K562 (cell line): ENCODE measurements around the gene HEY2. TPM values are rescaled to one million over a fixed set of nuclear protein-coding genes. Genes with fewer than 3 reads are reported as not detected.

Source experiments
- ARID1B ChIP-seq: fragments of 450-650 bp; IDR thresholded peaks from 2 replicates; pipeline ENCODE4 v1.6.1; 2016; ENCODE audit warnings: antibody characterized with exemption, mild to moderate bottlenecking, inconsistent platforms
- BRD4 ChIP-seq: fragments of 200-600 bp; sonication (generic); IDR thresholded peaks from 2 replicates; pipeline ENCODE4 v1.6.1; 2017; ENCODE audit warnings: inconsistent platforms
- HDAC8 ChIP-seq: fragments of 450-650 bp; IDR thresholded peaks from 2 replicates; pipeline ENCODE4 v1.6.1; 2016; ENCODE audit warnings: mild to moderate bottlenecking, missing genetic modification characterization, moderate library complexity, missing compliant biosample characterization
- HMGXB4 ChIP-seq: sonication (generic); formaldehyde crosslinking; IDR thresholded peaks from 2 replicates; pipeline ENCODE4 v1.8.1; 2023; ENCODE audit warnings: mild to moderate bottlenecking, missing genetic modification reagents
- MAFK ChIP-seq: IDR thresholded peaks from 2 replicates; pipeline ENCODE4 v1.6.1; 2011; ENCODE audit warnings: low read length, improper control_type of control experiment
- NRF1 ChIP-seq, 2 experiments: fragments of 450-650 bp; IDR thresholded peaks in 1 of 2; conservative IDR thresholded peaks in 1 of 2; 2 replicates each; pipeline ENCODE4 v1.6.1; 2014; ENCODE audit warnings: mild to moderate bottlenecking in 2 of 2
- SAFB ChIP-seq: fragments of 200-400 bp; formaldehyde crosslinking; IDR thresholded peaks from 2 replicates; pipeline ENCODE4 v1.6.1; 2017; ENCODE audit warnings: low read depth, low read length, borderline replicate concordance
- SLC30A9 ChIP-seq: fragments of 250-450 bp; sonication (Bioruptor Pico); IDR thresholded peaks from 2 replicates; pipeline ENCODE4 v1.8.0; 2022; ENCODE audit warnings: mild to moderate bottlenecking, moderate library complexity
- ZNF507 ChIP-seq: conservative IDR thresholded peaks from 2 replicates; pipeline ENCODE4 v1.6.1; 2017; ENCODE audit warnings: missing genetic modification characterization, missing compliant biosample characterization
- polyA plus RNA-seq, 8 experiments: library from polyadenylated mRNA; depleted of rRNA in 4 of 8; stranded (reverse) in 5 of 8; unstranded in 3 of 8; fragments of >200 nt; fragmentation: Nextera tagmentation in 2 of 8; fragmentation: Illumina TruSeq in 1 of 8; extraction: Ambion mirVana in 2 of 8; extraction: Trizol in 1 of 8; gene quantifications; 2 replicates each; pipeline versions ENCODE4 v1.2.1 to v1.2.3, GENCODE V29; 2011 to 2014; ENCODE audit warnings: inconsistent platforms in 1 of 8, missing spikeins in 1 of 8
- total RNA-seq, 7 experiments: library from RNA; depleted of rRNA in 6 of 7; stranded (reverse); fragments of >200 nt in 6 of 7; fragmentation: Illumina TruSeq in 2 of 7; extraction: Trizol in 2 of 7; gene quantifications; 2 replicates each; pipeline versions ENCODE4 v1.2.1 to v1.2.3, GENCODE V29; 2011 to 2021; ENCODE audit warnings: low replicate concordance in 1 of 7
- TF ChIP-seq, protein P1 (sequence below): fragments of 450-650 bp; conservative IDR thresholded peaks from 2 replicates; pipeline ENCODE4 v1.6.1; 2016; ENCODE audit warnings: missing genetic modification characterization, low read depth, mild to moderate bottlenecking, control low read depth, missing compliant biosample characterization
- TF ChIP-seq, protein P2 (sequence below): sonication (generic); formaldehyde crosslinking; IDR thresholded peaks from 2 replicates; pipeline ENCODE4 v1.8.0; 2022; ENCODE audit warnings: mild to moderate bottlenecking, missing genetic modification reagents
- TF ChIP-seq, protein P3 (sequence below): fragments of 450-650 bp; IDR thresholded peaks from 2 replicates; pipeline ENCODE4 v1.6.1; 2017; ENCODE audit warnings: antibody characterized with exemption, mild to moderate bottlenecking

Gene HEY2
- total and polyA plus RNA-seq, 9 of the 15 experiments (the other 6 are each of a cell fraction or from before 2014, with no cell fraction given), result 0.03 to 0.07 (median 0.06) TPM; not detected in 5

GRCh38 chr6:125789576-125790357 lies 40.3 kb downstream of the HEY2 start (continued):
- TF ChIP-seq, protein P1, sequence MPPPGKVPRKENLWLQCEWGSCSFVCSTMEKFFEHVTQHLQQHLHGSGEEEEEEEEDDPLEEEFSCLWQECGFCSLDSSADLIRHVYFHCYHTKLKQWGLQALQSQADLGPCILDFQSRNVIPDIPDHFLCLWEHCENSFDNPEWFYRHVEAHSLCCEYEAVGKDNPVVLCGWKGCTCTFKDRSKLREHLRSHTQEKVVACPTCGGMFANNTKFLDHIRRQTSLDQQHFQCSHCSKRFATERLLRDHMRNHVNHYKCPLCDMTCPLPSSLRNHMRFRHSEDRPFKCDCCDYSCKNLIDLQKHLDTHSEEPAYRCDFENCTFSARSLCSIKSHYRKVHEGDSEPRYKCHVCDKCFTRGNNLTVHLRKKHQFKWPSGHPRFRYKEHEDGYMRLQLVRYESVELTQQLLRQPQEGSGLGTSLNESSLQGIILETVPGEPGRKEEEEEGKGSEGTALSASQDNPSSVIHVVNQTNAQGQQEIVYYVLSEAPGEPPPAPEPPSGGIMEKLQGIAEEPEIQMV, result peak; percentile 94
- TF ChIP-seq MAFK, result peak; percentile 69; the same call in 1 of the 2 replicates
- TF ChIP-seq SLC30A9 (CRISPR knock-in tag), result no peak
- TF ChIP-seq BRD4, result peak; percentile 45; the same call in 1 of the 2 replicates
- TF ChIP-seq ZNF507 (tag), result no peak
- no peak for TF ChIP-seq NRF1 (conservative IDR thresholded peaks at IDR 0.05 in 1 of 2, IDR thresholded peaks at IDR 0.05 in 1 of 2)
- no peak for TF ChIP-seq HMGXB4 (CRISPR knock-in tag)
- TF ChIP-seq HDAC8 (tag), result no peak
- TF ChIP-seq, protein P2, sequence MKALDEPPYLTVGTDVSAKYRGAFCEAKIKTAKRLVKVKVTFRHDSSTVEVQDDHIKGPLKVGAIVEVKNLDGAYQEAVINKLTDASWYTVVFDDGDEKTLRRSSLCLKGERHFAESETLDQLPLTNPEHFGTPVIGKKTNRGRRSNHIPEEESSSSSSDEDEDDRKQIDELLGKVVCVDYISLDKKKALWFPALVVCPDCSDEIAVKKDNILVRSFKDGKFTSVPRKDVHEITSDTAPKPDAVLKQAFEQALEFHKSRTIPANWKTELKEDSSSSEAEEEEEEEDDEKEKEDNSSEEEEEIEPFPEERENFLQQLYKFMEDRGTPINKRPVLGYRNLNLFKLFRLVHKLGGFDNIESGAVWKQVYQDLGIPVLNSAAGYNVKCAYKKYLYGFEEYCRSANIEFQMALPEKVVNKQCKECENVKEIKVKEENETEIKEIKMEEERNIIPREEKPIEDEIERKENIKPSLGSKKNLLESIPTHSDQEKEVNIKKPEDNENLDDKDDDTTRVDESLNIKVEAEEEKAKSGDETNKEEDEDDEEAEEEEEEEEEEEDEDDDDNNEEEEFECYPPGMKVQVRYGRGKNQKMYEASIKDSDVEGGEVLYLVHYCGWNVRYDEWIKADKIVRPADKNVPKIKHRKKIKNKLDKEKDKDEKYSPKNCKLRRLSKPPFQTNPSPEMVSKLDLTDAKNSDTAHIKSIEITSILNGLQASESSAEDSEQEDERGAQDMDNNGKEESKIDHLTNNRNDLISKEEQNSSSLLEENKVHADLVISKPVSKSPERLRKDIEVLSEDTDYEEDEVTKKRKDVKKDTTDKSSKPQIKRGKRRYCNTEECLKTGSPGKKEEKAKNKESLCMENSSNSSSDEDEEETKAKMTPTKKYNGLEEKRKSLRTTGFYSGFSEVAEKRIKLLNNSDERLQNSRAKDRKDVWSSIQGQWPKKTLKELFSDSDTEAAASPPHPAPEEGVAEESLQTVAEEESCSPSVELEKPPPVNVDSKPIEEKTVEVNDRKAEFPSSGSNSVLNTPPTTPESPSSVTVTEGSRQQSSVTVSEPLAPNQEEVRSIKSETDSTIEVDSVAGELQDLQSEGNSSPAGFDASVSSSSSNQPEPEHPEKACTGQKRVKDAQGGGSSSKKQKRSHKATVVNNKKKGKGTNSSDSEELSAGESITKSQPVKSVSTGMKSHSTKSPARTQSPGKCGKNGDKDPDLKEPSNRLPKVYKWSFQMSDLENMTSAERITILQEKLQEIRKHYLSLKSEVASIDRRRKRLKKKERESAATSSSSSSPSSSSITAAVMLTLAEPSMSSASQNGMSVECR (CRISPR knock-in tag), result peak; percentile 50; the same call in 1 of the 2 replicates
- TF ChIP-seq ARID1B, result peak; percentile 86
- TF ChIP-seq, protein P3, sequence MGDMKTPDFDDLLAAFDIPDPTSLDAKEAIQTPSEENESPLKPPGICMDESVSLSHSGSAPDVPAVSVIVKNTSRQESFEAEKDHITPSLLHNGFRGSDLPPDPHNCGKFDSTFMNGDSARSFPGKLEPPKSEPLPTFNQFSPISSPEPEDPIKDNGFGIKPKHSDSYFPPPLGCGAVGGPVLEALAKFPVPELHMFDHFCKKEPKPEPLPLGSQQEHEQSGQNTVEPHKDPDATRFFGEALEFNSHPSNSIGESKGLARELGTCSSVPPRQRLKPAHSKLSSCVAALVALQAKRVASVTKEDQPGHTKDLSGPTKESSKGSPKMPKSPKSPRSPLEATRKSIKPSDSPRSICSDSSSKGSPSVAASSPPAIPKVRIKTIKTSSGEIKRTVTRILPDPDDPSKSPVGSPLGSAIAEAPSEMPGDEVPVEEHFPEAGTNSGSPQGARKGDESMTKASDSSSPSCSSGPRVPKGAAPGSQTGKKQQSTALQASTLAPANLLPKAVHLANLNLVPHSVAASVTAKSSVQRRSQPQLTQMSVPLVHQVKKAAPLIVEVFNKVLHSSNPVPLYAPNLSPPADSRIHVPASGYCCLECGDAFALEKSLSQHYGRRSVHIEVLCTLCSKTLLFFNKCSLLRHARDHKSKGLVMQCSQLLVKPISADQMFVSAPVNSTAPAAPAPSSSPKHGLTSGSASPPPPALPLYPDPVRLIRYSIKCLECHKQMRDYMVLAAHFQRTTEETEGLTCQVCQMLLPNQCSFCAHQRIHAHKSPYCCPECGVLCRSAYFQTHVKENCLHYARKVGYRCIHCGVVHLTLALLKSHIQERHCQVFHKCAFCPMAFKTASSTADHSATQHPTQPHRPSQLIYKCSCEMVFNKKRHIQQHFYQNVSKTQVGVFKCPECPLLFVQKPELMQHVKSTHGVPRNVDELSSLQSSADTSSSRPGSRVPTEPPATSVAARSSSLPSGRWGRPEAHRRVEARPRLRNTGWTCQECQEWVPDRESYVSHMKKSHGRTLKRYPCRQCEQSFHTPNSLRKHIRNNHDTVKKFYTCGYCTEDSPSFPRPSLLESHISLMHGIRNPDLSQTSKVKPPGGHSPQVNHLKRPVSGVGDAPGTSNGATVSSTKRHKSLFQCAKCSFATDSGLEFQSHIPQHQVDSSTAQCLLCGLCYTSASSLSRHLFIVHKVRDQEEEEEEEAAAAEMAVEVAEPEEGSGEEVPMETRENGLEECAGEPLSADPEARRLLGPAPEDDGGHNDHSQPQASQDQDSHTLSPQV, result peak; percentile 63
- no peak for TF ChIP-seq SAFB
